GM10266 (cell line): Measurements from ENCODE around the gene RIC3.

Experiments used
- DNase-seq: peaks from one replicate; pipeline ENCODE4 v3.0.0; 2012; ENCODE audit errors: extremely low spot score
- CTCF ChIP-seq: IDR thresholded peaks from 2 replicates; pipeline ENCODE4 v1.5.1; 2012; ENCODE audit warnings: mild to moderate bottlenecking, low read depth; ENCODE audit not compliant: control insufficient read depth, insufficient read depth; ENCODE audit errors: missing control alignments

Gene RIC3

GRCh38 chr11:8100158-8100557, 68.7 kb downstream of the RIC3 start:
- no peak for TF ChIP-seq CTCF
- DNase-seq: no peak

- DNase-seq: peak; percentile 58
Measured at GRCh38 chr11:8099291-8099899, 69.4 kb downstream of the RIC3 start.

GRCh38 chr11:8098879-8099278, 69.9 kb downstream of the RIC3 start:
- DNase-seq: no peak
- no peak for TF ChIP-seq CTCF

More at GRCh38 chr11:8099291-8099899, 69.4 kb downstream of the RIC3 start:
- peak; percentile 80 for TF ChIP-seq CTCF

- DNase-seq: no peak
- TF ChIP-seq CTCF: no peak
Measured at GRCh38 chr11:8098361-8098760, 70.5 kb downstream of the RIC3 start.

GRCh38 chr11:8097926-8098325, 70.9 kb downstream of the RIC3 start:
- no peak for DNase-seq
- TF ChIP-seq CTCF: no peak

- no peak for TF ChIP-seq CTCF
Measured at GRCh38 chr11:8097468-8097867, 71.4 kb downstream of the RIC3 start.

GRCh38 chr11:8097062-8097461, 71.8 kb downstream of the RIC3 start:
- no peak for DNase-seq
- no peak for TF ChIP-seq CTCF

More at GRCh38 chr11:8097468-8097867, 71.4 kb downstream of the RIC3 start:
- DNase-seq: no peak
